ENCODE results near the gene TTN.
A peak's percentile ranks its signal among the peaks of the same experiment; 100 is the strongest.

GRCh38 chr2:178700922-178701342 is 106.3 kb downstream of the TTN start:
- TF ChIP-seq CTCF (conservative IDR thresholded peaks at IDR 0.05 in 1 of 2, IDR thresholded peaks at IDR 0.05 in 1 of 2; ENCODE audit: low read depth in 1 of 2, low read length in 2 of 2) (peak; percentile 94 to 97), EZH2 (IDR thresholded peaks at IDR 0.05; ENCODE audit: low read length, missing control alignments) (no peak)

All from fibroblast of lung (primary cell).